Muscle of back (tissue), 11 donors: Measurements from ENCODE around the gene TGIF2. TPM values are rescaled to one million over a fixed set of nuclear protein-coding genes. Genes with fewer than 3 reads are reported as not detected.

ENCODE experiments used
- DNase-seq, 3 donors: peaks; one replicate each; pipeline versions ENCODE4 v3.0.0 to v3.0.0-alpha.2; 2013
- polyA plus RNA-seq, 10 donors: library from polyadenylated mRNA; unstranded; fragments of 120-200 nt; gene quantifications; one replicate each; pipeline ENCODE4 v1.2.1, GENCODE V29; 2013; ENCODE audit not compliant: insufficient read length in 10 of 10

TGIF2 gene
- polyA plus RNA-seq, 10 donors = 18.7 to 28.2 (median 22.1) TPM

GRCh38 chr20:36574366-36575135 is 1.2 kb downstream of the TGIF2 start:
- DNase-seq = peak in 2 of 3 donors; percentile 63 to 82

- no peak for DNase-seq
These were observed 2.7 kb downstream of the TGIF2 start for GRCh38 chr20:36576081-36576445.

GRCh38 chr20:36578356-36579041 is 5.1 kb downstream of the TGIF2 start:
- no peak for DNase-seq

GRCh38 chr20:36579996-36580545 is 6.7 kb downstream of the TGIF2 start:
- DNase-seq = no peak

GRCh38 chr20:36582322-36582721 is 8.9 kb downstream of the TGIF2 start:
- DNase-seq = no peak

GRCh38 chr20:36582821-36583220 is 9.4 kb downstream of the TGIF2 start:
- DNase-seq = no peak

- DNase-seq = no peak
These were observed 10.7 kb downstream of the TGIF2 start for GRCh38 chr20:36584018-36584481.

GRCh38 chr20:36585410-36586125 is 12.2 kb downstream of the TGIF2 start:
- peak in 1 of 3 donors; percentile 22 for DNase-seq

GRCh38 chr20:36587388-36588070 is 14.1 kb downstream of the TGIF2 start:
- no peak for DNase-seq

GRCh38 chr20:36591281-36591680 is 17.9 kb downstream of the TGIF2 start:
- peak in 2 of 3 donors; percentile 36 to 47 for DNase-seq

- DNase-seq = peak in 2 of 3 donors; percentile 26 to 51
These were observed 18.7 kb downstream of the TGIF2 start for GRCh38 chr20:36591854-36592641.

- no peak for DNase-seq
These were observed 20.0 kb downstream of the TGIF2 start for GRCh38 chr20:36593347-36593929.

- no peak for DNase-seq
These were observed 26.5 kb downstream of the TGIF2 start for GRCh38 chr20:36599912-36600345.

- DNase-seq = no peak
These were observed 28.1 kb downstream of the TGIF2 start for GRCh38 chr20:36601540-36601939.

GRCh38 chr20:36604952-36605398 is 31.6 kb downstream of the TGIF2 start:
- peak in 1 of 3 donors; percentile 13 for DNase-seq

GRCh38 chr20:36605399-36606157 is 32.2 kb downstream of the TGIF2 start, which contains the start of gene RAB5IF:
Gene RAB5IF (plus strand): TSS chr20:36605779. CDS start chr20:36605952, 173 bp downstream.
- DNase-seq = peak; percentile 98 to 100 (median 100)

- DNase-seq = no peak
These were observed 33.0 kb downstream of the TGIF2 start for GRCh38 chr20:36606158-36607066.
